ENCODE results near the gene CAND2. TPM values are rescaled to one million over a fixed set of nuclear protein-coding genes. Genes with fewer than 3 reads are reported as not detected.
A peak's percentile ranks its signal among the peaks of the same experiment; 100 is the strongest.

CAND2 gene
- total and polyA plus RNA-seq, 10 of the 15 experiments (the other 5 are each of a cell fraction or from before 2014, with no cell fraction given), result 0.03 to 1.9 (median 0.52) TPM

DNA sequence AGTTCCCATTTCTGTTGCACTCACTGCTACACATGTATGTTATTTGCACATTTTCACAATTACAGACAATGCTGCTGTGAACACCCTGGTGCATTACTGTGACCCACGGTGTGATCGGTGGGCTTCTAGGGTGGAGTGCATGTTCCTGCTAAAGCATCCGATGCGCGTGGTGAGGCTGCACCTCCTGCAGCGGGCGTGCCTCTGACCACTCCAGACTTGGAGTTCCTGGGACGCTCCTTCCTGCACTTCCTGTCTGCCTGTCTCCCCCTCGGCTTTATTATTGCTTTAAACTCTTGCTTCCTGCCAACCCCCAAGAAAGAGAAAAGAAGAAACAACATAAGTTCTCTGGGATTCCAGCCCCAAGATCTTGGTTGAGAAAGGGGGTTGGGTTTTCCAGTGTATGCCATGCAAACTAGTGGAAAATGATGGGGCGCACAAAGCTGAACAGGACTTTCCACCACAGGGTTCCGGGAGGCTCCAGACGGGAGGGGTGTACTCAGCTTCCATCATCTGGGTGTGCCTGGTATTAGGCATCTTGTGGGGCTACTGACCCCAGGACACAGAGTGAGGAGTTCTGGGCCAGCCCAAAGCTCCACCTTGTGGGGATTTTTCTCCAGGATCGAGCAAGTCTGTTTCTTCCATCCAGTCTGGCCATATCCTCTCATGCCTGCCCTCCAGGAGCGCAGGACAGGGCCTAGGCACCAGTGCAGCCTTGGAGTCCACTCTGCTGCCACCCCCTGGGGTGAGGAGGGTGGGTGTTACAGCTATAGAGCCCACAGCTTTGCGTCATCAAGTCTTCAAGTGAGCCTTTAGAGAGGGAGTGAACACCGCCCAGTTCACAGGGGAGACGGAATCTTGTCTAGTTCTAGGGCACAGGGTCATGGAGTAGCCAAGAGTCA lies 33.7 kb downstream of the CAND2 start:
- Histone ChIP-seq H3K27me3 (replicated peaks in 1 of 2; ENCODE audit: control insufficient read depth in 2 of 2, insufficient read depth in 2 of 2, low read length in 1 of 2) (no peaks in the 10 kb centered on the region), H3K9ac (ENCODE audit: control insufficient read depth, insufficient read depth, low read length) (no peak overlapping the region), H3K36me3 (ENCODE audit: control insufficient read depth in 2 of 2, insufficient read depth in 2 of 2, low read length in 1 of 2) (peaks cover 23 to 25% of the 10 kb centered on the region in 2 experiments), H3K4me1 (ENCODE audit: control insufficient read depth, insufficient read depth, low read length) (no peaks in the 10 kb centered on the region), H3K4me2 (ENCODE audit: control insufficient read depth, insufficient read depth) (no peak overlapping the region), H3K4me3 (no peak overlapping the region), H3K79me2 (ENCODE audit: control insufficient read depth, insufficient read depth, low read length) (no peaks in the 10 kb centered on the region), H2AFZ (ENCODE audit: control insufficient read depth, low read depth, low read length) (no peak overlapping the region), H4K20me1 (ENCODE audit: control insufficient read depth, insufficient read depth) (no peaks in the 10 kb centered on the region; the same call in 1 of the 2 replicates), H3K9me3 (replicated peaks; ENCODE audit: control insufficient read depth, insufficient read depth, low read length) (no peaks in the 10 kb centered on the region), H3K27ac (ENCODE audit: control insufficient read depth, insufficient read depth) (no peak overlapping the region)
- DNase-seq (ENCODE audit: low read depth, low spot score) (no peak), ATAC-seq (peak; percentile 5; the same call in 2 of the 3 replicates), FAIRE-seq (no peak)
- intact Hi-C loops (cut with micrococcal nuclease; ENCODE audit: unreplicated experiment) (no loop called here), in situ Hi-C loops (cut with MboI) (no loop called here)
- POLR2A ChIA-PET, result no interaction called here
- SMC1A ChIA-PET (ENCODE audit: uncharacterized antibody, unreplicated experiment), result interaction anchor here (0.6 kb wide), 1 partner anchor 114 kb away, joined by 3 read pairs; no protein-coding TSS in a partner anchor
- CTCF ChIA-PET, result interaction anchor here (1.0 to 1.3 kb wide), 2 partner anchors 12 to 61 kb away, joined by 3 to 4 read pairs; no protein-coding TSS in a partner anchor
- WGBS (ENCODE audit: insufficient coverage, insufficient replicate concordance, low lambda C conversion rate, missing lambda C conversion rate), result 93% methylated on average over 17 of the region's 17 CpGs
- TF ChIP-seq SMAD1 (IDR thresholded peaks at IDR 0.05; ENCODE audit: low read depth, partially characterized antibody), result no peak
- TF ChIP-seq, protein P1, sequence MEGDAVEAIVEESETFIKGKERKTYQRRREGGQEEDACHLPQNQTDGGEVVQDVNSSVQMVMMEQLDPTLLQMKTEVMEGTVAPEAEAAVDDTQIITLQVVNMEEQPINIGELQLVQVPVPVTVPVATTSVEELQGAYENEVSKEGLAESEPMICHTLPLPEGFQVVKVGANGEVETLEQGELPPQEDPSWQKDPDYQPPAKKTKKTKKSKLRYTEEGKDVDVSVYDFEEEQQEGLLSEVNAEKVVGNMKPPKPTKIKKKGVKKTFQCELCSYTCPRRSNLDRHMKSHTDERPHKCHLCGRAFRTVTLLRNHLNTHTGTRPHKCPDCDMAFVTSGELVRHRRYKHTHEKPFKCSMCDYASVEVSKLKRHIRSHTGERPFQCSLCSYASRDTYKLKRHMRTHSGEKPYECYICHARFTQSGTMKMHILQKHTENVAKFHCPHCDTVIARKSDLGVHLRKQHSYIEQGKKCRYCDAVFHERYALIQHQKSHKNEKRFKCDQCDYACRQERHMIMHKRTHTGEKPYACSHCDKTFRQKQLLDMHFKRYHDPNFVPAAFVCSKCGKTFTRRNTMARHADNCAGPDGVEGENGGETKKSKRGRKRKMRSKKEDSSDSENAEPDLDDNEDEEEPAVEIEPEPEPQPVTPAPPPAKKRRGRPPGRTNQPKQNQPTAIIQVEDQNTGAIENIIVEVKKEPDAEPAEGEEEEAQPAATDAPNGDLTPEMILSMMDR (IDR thresholded peaks at IDR 0.05 in 2 of 3, conservative IDR thresholded peaks at IDR 0.05 in 1 of 3; ENCODE audit: control insufficient read depth in 2 of 3, extremely low read depth in 1 of 3, insufficient read depth in 1 of 3, low read depth in 3 of 3, low read length in 3 of 3), result 0 out of 6 replicates have a peak, but pooled peaks of 1 of the 3 experiments have one; percentile 0
- BruUV-seq (replicated peaks), result no TSS peak
- RAD21 ChIA-PET (ENCODE audit: unreplicated experiment), result no interaction called here

DNA sequence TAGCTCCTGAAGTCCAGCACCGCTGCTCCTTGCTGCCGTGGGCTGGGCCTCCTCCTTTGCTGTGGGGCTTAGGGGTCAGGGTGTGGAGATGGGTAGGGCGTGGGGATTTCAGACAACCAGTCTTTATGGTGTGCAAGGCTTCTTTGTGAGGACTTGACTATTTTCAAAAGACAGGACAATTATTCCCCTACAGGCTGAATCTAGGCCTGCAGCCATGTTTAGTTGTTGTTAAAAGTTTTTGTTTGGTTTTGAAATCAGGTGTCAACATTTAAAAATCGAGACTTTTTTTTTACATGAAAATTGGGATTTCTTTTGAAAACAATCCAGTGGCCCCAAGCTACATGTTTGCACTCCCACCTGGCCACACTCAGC lies 34.3 kb downstream of the CAND2 start:
- RAD21 ChIA-PET (ENCODE audit: unreplicated experiment), result no interaction called here
- H3K4me3 ChIP-seq, result no peak overlapping the region
- H2AFZ ChIP-seq (ENCODE audit: control insufficient read depth, low read depth, low read length), result no peak overlapping the region
- intact Hi-C loops (cut with micrococcal nuclease; ENCODE audit: unreplicated experiment) (no loop called here), in situ Hi-C loops (cut with MboI) (no loop called here)
- CTCF ChIA-PET, result interaction anchor here (1.0 to 1.3 kb wide), 2 partner anchors 11 to 60 kb away, joined by 3 to 4 read pairs; no protein-coding TSS in a partner anchor
- H3K27me3 ChIP-seq (replicated peaks in 1 of 2; ENCODE audit: control insufficient read depth in 2 of 2, insufficient read depth in 2 of 2, low read length in 1 of 2), result no peaks in the 10 kb centered on the region
- FAIRE-seq (no peak), DNase-seq (ENCODE audit: low read depth, low spot score) (no peak), ATAC-seq (peak; percentile 28)
- H4K20me1 ChIP-seq (ENCODE audit: control insufficient read depth, insufficient read depth), result no peaks in the 10 kb centered on the region; the same call in none of the 2 replicates
- TF ChIP-seq NBN (IDR thresholded peaks at IDR 0.05), result no peak
- TF ChIP-seq SREBF2 (IDR thresholded peaks at IDR 0.05; ENCODE audit: low read length), result no peak
- TF ChIP-seq, protein P1 (IDR thresholded peaks at IDR 0.05 in 2 of 3, conservative IDR thresholded peaks at IDR 0.05 in 1 of 3; ENCODE audit: control insufficient read depth in 2 of 3, extremely low read depth in 1 of 3, insufficient read depth in 1 of 3, low read depth in 3 of 3, low read length in 3 of 3), result peak in 1 of 3 experiments; percentile 25; a peak in 2 of 6 replicates
- no peak for TF ChIP-seq RBBP5 (conservative IDR thresholded peaks at IDR 0.05)
- POLR2A ChIA-PET, result no interaction called here
- no peak overlapping the region for H3K4me2 ChIP-seq (ENCODE audit: control insufficient read depth, insufficient read depth)
- H3K4me1 ChIP-seq (ENCODE audit: control insufficient read depth, insufficient read depth, low read length), result no peaks in the 10 kb centered on the region
- WGBS (ENCODE audit: insufficient coverage, insufficient replicate concordance, low lambda C conversion rate, missing lambda C conversion rate), result 86% methylated on average over 4 of the region's 4 CpGs
- H3K9me3 ChIP-seq (replicated peaks; ENCODE audit: control insufficient read depth, insufficient read depth, low read length), result no peaks in the 10 kb centered on the region
- SMC1A ChIA-PET (ENCODE audit: uncharacterized antibody, unreplicated experiment), result no interaction called here
- no peaks in the 10 kb centered on the region for H3K79me2 ChIP-seq (ENCODE audit: control insufficient read depth, insufficient read depth, low read length)
- H3K9ac ChIP-seq (ENCODE audit: control insufficient read depth, insufficient read depth, low read length), result no peak overlapping the region
- no peak overlapping the region for H3K27ac ChIP-seq (ENCODE audit: control insufficient read depth, insufficient read depth)
- no TSS peak for BruUV-seq (replicated peaks)
- peaks cover 28 to 32% of the 10 kb centered on the region in 2 experiments for H3K36me3 ChIP-seq (ENCODE audit: control insufficient read depth in 2 of 2, insufficient read depth in 2 of 2, low read length in 1 of 2)

Measured in GM12878 (cell line).